Left ventricle myocardium superior (tissue), 1 donor: Measurements from ENCODE around the gene ADAMTS3. TPM values are rescaled to one million over a fixed set of nuclear protein-coding genes. Genes with fewer than 3 reads are reported as not detected.
A peak's percentile ranks its signal among the peaks of the same experiment; 100 is the strongest.

Experiments used
- ATAC-seq: fragments of 200-7000 bp; cut with Tn5 transposase; one replicate; pipeline ENCODE4 v1.9.1; 2020; ENCODE audit warnings: mild to moderate bottlenecking, moderate library complexity
- DNase-seq: peaks from one replicate; pipeline ENCODE4 v3.0.0-alpha.2; 2020
- intact Hi-C: fragments of 100-400 bp; cut with micrococcal nuclease; formaldehyde crosslinking; loops from one replicate; pipeline ENCODE4 v1.11.0; 2022
- total RNA-seq: library from RNA; stranded (reverse); fragmentation: NEBNext Ultra II Directional; extraction: Animal tissue kit (Norgen Biotek cat#: 25700); gene quantifications from one replicate; pipeline ENCODE4 v1.2.1, GENCODE V29; 2021
- donor health status: DM: no; HTN: yes; CAD: no; lungs with severe emphysema.

Gene ADAMTS3
- total RNA-seq, 1 donor from 2014 or later, result 0.42 TPM

GRCh38 chr4:72318421-72319170, 250.4 kb downstream of the ADAMTS3 start:
- ATAC-seq (no peak), DNase-seq (no peak)
- intact Hi-C loops, result no loop called here

- no peak for ATAC-seq
- intact Hi-C loops, result no loop called here
- DNase-seq, result no peak
Observed at GRCh38 chr4:72314869-72315268, 254.2 kb downstream of the ADAMTS3 start.

- ATAC-seq, result peak; percentile 72
- intact Hi-C loops, result no loop called here
- DNase-seq, result peak; percentile 23
Observed at GRCh38 chr4:72313121-72313520, 255.9 kb downstream of the ADAMTS3 start.

- peak; percentile 97 for ATAC-seq
- DNase-seq, result peak; percentile 79
- intact Hi-C loops, result no loop called here
Observed at GRCh38 chr4:72312032-72312650, 256.9 kb downstream of the ADAMTS3 start.

GRCh38 chr4:72311291-72311690, 257.7 kb downstream of the ADAMTS3 start:
- intact Hi-C loops, result no loop called here
- ATAC-seq (no peak), DNase-seq (no peak)

GRCh38 chr4:72305620-72306019, 263.4 kb downstream of the ADAMTS3 start:
- intact Hi-C loops, result no loop called here
- no peak for ATAC-seq
- DNase-seq, result no peak

GRCh38 chr4:72305080-72305479, 263.9 kb downstream of the ADAMTS3 start:
- no peak for DNase-seq
- no peak for ATAC-seq
- intact Hi-C loops, result no loop called here

GRCh38 chr4:72302981-72303704, 265.9 kb downstream of the ADAMTS3 start:
- ATAC-seq, result peak; percentile 50
- DNase-seq, result peak; percentile 20
- intact Hi-C loops, result no loop called here

GRCh38 chr4:72301759-72302158, 267.3 kb downstream of the ADAMTS3 start:
- DNase-seq (no peak), ATAC-seq (no peak)
- intact Hi-C loops, result no loop called here

- ATAC-seq (no peak), DNase-seq (no peak)
- intact Hi-C loops, result no loop called here
Observed at GRCh38 chr4:72300126-72300525, 268.9 kb downstream of the ADAMTS3 start.

- intact Hi-C loops, result loop anchor here (10.0 kb wide), 1 partner anchor 169 kb away; no protein-coding TSS in a partner anchor
- peak; percentile 76 for ATAC-seq
- DNase-seq, result no peak
Observed at GRCh38 chr4:72295966-72296557, 273.0 kb downstream of the ADAMTS3 start.

- DNase-seq (no peak), ATAC-seq (no peak)
- intact Hi-C loops, result loop anchor here (10.0 kb wide), 1 partner anchor 174 kb away; no protein-coding TSS in a partner anchor
Observed at GRCh38 chr4:72290737-72291136, 278.3 kb downstream of the ADAMTS3 start.

GRCh38 chr4:72286910-72287309, 282.1 kb downstream of the ADAMTS3 start:
- DNase-seq, result no peak
- ATAC-seq, result no peak
- intact Hi-C loops, result no loop called here

- intact Hi-C loops, result no loop called here
- no peak for ATAC-seq
- no peak for DNase-seq
Observed at GRCh38 chr4:72286185-72286584, 282.8 kb downstream of the ADAMTS3 start.

GRCh38 chr4:72283357-72283756, 285.7 kb downstream of the ADAMTS3 start:
- DNase-seq (no peak), ATAC-seq (no peak)
- intact Hi-C loops, result no loop called here

- intact Hi-C loops, result no loop called here
- DNase-seq (no peak), ATAC-seq (no peak)
Observed at GRCh38 chr4:72280252-72280651, 288.8 kb downstream of the ADAMTS3 start.

- ATAC-seq (no peak), DNase-seq (no peak)
- intact Hi-C loops, result no loop called here
Observed at GRCh38 chr4:72275381-72275780, 293.6 kb downstream of the ADAMTS3 start.

- ATAC-seq (no peak), DNase-seq (no peak)
- intact Hi-C loops, result no loop called here
Observed at GRCh38 chr4:72274251-72274650, 294.8 kb downstream of the ADAMTS3 start.

- no peak for ATAC-seq
- intact Hi-C loops, result no loop called here
- no peak for DNase-seq
Observed at GRCh38 chr4:72255269-72255668, 313.8 kb downstream of the ADAMTS3 start.

- intact Hi-C loops, result no loop called here
- ATAC-seq (no peak), DNase-seq (no peak)
Observed at GRCh38 chr4:72243641-72244040, 325.4 kb downstream of the ADAMTS3 start.
